Measurements from ENCODE around the gene ZCCHC17.

Gene ZCCHC17

DNA sequence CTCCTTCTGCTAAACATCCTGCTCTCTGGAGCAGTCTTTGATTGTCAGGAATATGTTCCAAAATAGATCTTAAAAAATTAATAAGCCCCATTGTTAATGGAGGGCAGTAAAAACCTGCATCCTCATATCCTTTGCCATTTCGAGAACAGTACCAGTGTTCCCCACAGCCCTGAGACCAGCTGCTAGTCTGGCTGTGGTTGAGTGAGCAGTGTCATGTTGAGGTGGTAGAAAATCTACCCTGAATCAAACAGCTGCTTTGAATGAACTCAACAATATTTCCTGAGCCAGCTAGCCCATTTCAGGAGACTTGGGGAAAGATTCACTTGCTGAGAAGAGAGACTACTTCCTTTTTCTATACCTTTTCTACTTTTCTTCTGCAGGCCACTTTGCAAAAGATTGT lies 51.6 kb downstream of the ZCCHC17 start:
- Histone ChIP-seq H3K27me3 (ENCODE audit: insufficient read depth, poor library complexity, severe bottlenecking) (no peaks in the 10 kb centered on the region), H3K4me3 (replicated peaks; ENCODE audit: insufficient read depth, low read length) (no peak overlapping the region), H3K27ac (replicated peaks) (no peak overlapping the region)
- TF ChIP-seq SPI1 (IDR thresholded peaks at IDR 0.05; ENCODE audit: borderline replicate concordance, low read depth), result no peak
- TF ChIP-seq POLR2AphosphoS5 (IDR thresholded peaks at IDR 0.05; ENCODE audit: low read depth), result no peak
- no peak for TF ChIP-seq GABPA (IDR thresholded peaks at IDR 0.05; ENCODE audit: low read depth)
- TF ChIP-seq, protein P1, sequence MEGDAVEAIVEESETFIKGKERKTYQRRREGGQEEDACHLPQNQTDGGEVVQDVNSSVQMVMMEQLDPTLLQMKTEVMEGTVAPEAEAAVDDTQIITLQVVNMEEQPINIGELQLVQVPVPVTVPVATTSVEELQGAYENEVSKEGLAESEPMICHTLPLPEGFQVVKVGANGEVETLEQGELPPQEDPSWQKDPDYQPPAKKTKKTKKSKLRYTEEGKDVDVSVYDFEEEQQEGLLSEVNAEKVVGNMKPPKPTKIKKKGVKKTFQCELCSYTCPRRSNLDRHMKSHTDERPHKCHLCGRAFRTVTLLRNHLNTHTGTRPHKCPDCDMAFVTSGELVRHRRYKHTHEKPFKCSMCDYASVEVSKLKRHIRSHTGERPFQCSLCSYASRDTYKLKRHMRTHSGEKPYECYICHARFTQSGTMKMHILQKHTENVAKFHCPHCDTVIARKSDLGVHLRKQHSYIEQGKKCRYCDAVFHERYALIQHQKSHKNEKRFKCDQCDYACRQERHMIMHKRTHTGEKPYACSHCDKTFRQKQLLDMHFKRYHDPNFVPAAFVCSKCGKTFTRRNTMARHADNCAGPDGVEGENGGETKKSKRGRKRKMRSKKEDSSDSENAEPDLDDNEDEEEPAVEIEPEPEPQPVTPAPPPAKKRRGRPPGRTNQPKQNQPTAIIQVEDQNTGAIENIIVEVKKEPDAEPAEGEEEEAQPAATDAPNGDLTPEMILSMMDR (IDR thresholded peaks at IDR 0.05; ENCODE audit: insufficient read depth, low read length), result no peak
- no peak for TF ChIP-seq REST (IDR thresholded peaks at IDR 0.05; ENCODE audit: insufficient replicate concordance, low read depth)
- DNase-seq (ENCODE audit: low read depth in 1 of 2, low spot score in 1 of 2), result no peak

DNA sequence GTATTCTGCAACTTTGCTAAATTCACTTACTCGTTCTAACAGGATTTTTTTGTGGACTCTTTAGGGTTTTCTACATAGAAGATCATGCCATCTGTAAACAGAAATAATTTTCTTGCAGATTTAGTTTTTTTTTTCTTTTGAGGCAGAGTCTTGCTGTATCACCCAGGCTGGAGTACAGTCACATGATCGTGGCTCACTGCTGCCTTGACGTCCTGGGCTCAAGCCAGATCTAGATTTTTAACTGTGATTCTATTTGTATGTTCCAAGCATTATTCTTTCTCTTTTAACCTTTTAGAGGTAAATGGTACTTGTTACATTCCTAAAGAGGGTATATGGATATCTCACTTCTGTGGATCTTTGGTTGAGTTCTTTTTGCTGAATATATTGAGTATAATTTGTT lies 57.5 kb downstream of the ZCCHC17 start:
- Histone ChIP-seq H3K27me3 (ENCODE audit: insufficient read depth, poor library complexity, severe bottlenecking) (no peaks in the 10 kb centered on the region), H3K4me3 (replicated peaks; ENCODE audit: insufficient read depth, low read length) (no peak overlapping the region), H3K27ac (replicated peaks) (no peak overlapping the region)
- TF ChIP-seq REST (IDR thresholded peaks at IDR 0.05; ENCODE audit: insufficient replicate concordance, low read depth) (no peak), SPI1 (IDR thresholded peaks at IDR 0.05; ENCODE audit: borderline replicate concordance, low read depth) (no peak), GABPA (IDR thresholded peaks at IDR 0.05; ENCODE audit: low read depth) (no peak), POLR2AphosphoS5 (IDR thresholded peaks at IDR 0.05; ENCODE audit: low read depth) (no peak)
- TF ChIP-seq, protein P1 (IDR thresholded peaks at IDR 0.05; ENCODE audit: insufficient read depth, low read length), result no peak
- no peak for DNase-seq (ENCODE audit: low read depth in 1 of 2, low spot score in 1 of 2)

DNA sequence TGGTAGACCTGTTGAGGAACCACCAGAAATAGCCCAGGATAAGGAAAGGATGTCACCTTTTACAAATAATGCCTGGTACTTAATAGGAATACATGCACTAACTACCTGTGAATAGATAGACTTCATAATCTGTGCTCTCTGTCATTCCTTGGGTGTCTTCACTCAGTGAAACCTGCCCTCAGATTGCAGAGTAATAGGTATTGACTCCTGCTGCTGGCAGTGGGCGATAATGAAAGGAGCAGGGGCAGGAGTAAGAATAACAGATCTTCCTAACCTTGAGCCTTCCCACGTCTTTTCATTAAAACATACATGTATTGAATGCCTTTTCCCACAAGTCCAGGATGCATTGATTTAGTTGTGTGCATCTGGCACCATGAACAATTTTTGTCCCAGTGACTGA lies 59.6 kb downstream of the ZCCHC17 start:
- H3K27me3 ChIP-seq (ENCODE audit: insufficient read depth, poor library complexity, severe bottlenecking), result no peaks in the 10 kb centered on the region
- DNase-seq (ENCODE audit: low read depth in 1 of 2, low spot score in 1 of 2), result no peak
- TF ChIP-seq, protein P1 (IDR thresholded peaks at IDR 0.05; ENCODE audit: insufficient read depth, low read length), result no peak
- TF ChIP-seq GABPA (IDR thresholded peaks at IDR 0.05; ENCODE audit: low read depth), result no peak
- no peak for TF ChIP-seq POLR2AphosphoS5 (IDR thresholded peaks at IDR 0.05; ENCODE audit: low read depth)
- TF ChIP-seq REST (IDR thresholded peaks at IDR 0.05; ENCODE audit: insufficient replicate concordance, low read depth), result no peak
- TF ChIP-seq SPI1 (IDR thresholded peaks at IDR 0.05; ENCODE audit: borderline replicate concordance, low read depth), result no peak
- H3K27ac ChIP-seq (replicated peaks), result no peak overlapping the region
- H3K4me3 ChIP-seq (replicated peaks; ENCODE audit: insufficient read depth, low read length), result no peak overlapping the region

All from HL-60 (cell line).